NCI-H82 treated with DMSO at 0.1 percent for 48 hours (cell line): Measurements from ENCODE around the gene OR51B6.
"Not testable (repeated sequence)": the region's sequence is repeated elsewhere in the genome, so short reads cannot be mapped to it uniquely, and the experiment has no call there.

Experiments used
- DNase-seq: peaks from one replicate; lab custom pipeline; 2025; ENCODE audit not compliant: unreplicated experiment; lab: John Stamatoyannopoulos, UW

Gene OR51B6

GRCh38 chr11:5363679-5364078, 12.4 kb downstream of the OR51B6 start:
- no peak for DNase-seq

DNA sequence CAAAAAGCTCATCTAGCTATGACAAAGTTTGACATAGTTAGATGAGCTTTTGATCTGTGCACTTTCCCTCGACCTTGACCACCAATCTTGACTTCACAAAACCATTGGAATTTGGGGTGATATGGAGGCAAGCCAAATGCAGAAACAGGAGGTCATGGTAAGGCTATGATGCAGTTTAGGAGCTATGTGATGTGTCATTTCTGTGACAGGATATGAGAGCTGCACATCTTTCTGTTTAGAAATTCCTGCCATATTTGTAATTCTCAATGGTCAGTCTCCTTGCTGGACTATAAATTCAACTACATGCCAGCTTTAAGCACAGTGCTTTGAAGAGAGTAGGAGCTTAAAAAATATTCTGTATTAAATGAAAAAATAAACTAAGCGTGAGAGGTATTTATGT, 12.9 kb downstream of the OR51B6 start:
- no peak for DNase-seq

- DNase-seq: not testable (repeated sequence)
These were observed 15.1 kb downstream of the OR51B6 start for GRCh38 chr11:5366365-5366764.

- no peak for DNase-seq
These were observed 15.5 kb downstream of the OR51B6 start for GRCh38 chr11:5366856-5367255.

DNA sequence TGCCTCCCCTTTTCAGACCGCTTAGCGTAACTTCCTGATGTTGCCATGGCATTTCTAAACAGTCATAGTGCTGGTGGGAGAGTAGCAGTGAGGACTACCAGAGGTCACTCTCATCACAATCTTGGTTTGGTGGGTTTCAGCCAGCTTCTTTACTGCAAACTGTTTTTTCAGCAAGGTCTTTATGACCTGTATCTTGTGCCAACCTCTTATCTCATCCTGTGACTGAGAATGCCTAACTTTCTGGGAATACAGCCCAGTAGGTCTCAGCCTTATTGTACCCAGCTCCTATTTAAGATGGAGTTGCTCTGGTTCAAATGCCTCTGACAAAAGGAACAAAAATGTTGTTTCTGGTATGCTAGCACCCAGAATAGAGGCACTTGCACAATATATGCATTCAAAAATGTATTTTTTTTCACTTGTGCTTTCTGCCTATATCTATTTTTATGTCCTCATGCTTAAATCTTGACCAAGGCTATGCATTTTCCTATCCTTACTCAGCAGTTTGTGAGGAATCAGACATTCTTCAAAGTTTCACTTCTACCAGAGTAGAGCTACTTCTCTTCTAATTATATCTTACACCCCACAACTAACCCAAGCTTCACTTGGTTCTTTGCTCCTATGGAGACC, 16.3 kb downstream of the OR51B6 start:
- DNase-seq: no peak

GRCh38 chr11:5368502-5369043, 17.3 kb downstream of the OR51B6 start:
- DNase-seq: no peak

DNA sequence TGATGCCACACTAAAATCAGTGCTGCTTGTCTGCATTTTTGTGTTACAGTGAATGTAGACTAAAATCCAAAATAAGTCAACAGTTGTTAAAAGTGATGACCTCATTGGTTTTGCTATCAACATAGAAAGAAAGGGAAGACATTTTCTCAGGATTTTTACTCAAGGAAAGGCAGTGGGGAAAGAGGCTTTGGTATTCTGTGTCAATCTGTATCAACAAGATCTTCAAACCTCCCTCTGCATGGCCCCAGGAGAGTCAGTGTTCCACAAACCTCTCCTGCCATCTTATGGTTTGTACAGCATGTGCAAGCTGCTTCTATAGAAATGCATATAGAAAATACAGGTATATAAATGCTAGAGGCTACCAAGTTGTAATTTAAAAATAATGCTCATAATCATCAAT, 18.5 kb downstream of the OR51B6 start:
- DNase-seq: no peak

DNA sequence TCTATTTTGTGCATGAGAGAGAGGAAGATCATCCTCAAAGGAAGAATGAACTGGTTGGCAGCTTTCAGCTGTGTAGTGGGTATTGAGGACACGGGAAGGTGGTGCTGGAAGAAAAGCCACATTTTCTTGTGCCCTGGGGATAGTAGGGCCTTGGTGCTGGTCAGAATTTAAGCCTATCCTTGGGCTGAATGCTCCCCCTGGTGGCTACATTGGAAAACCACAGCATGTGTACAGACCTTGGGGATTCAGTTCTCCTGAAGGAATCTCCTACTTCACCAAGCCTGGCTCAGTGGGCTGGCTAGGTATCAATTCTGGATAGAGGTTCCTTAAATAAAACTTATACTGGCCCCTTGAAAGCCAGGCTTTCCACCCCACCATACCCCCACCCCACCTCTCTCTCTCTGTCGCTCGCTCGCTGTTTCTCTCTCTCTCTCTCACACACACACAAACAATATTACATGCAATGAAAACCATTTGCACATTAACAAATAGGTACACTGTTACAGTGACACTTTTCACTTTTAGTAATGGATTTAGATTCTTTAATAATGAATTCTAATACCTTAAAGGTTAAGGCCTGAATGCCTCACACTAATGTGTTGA, 29.5 kb downstream of the OR51B6 start:
- DNase-seq: no peak

DNA sequence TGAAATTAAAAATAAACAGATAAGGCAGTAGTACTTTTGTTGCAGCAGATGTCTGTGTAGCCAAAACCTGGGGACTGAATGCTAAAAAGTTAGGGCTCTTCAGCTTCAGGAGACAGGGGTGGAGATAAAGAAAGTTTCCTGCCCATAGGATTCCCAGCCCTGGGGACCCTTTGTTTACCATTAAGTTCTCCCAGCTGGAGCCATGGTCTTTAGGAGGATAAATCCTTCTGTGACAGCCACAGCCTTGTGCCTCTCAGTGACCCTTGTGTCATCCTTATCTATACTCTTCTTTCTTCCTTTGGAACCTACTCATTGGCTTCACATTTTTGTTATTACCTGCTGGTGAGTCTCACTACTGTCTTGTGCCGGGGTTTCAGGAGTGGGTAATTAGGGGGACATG, 32.3 kb downstream of the OR51B6 start, which contains the start of gene OR51M1:
OR51M1 (plus strand) TSS at position 237 of the 400 bp plus-strand sequence. CDS start 5,587 bp downstream, outside the sequence.
- DNase-seq: no peak

GRCh38 chr11:5384335-5384734, 33.0 kb downstream of the OR51B6 start:
- no peak for DNase-seq

DNA sequence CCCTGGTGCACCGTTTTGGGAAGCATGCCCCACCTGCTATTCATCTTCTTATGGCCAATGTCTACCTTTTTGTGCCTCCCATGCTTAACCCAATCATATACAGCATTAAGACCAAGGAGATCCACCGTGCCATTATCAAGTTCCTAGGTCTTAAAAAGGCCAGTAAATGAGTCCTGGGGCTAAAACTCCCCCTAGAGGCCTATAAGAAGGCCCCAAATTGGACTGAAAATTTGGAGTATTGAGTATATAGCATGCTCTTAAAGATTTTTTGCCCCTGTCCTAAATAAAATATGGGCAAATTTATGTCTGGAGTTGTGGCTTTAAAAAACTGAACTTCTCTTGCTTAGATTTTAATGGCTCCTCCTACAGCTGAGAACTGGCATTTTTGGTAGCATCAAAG, 38.9 kb downstream of the OR51B6 start:
- DNase-seq: no peak

DNA sequence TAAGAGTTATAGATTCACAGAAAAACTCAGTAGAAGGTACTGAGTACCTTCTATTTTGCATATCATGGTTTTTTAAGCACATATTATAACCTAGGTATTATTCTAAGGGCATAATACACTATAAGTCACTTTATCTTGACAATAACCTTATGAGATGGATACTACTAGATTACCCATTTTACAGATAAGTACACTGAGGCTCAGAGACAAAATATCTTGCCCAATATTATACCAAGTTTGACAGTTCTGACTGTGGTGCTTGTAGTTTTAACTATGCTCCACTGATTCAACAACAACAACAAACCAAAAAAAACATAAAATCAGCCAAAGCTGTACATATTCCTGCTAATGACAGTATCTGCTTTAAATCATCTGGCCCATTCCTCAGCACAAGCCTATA, 42.8 kb downstream of the OR51B6 start:
- no peak for DNase-seq

GRCh38 chr11:5398936-5399335, 47.6 kb downstream of the OR51B6 start:
- no peak for DNase-seq
